HG03159 (cell line): Measurements from ENCODE around the gene SPI1.

Source experiments
- ATAC-seq: cut with Tn5 transposase; IDR thresholded peaks from one replicate; pipeline ENCODE4 v1.9.1; 2021; ENCODE audit warnings: mild to moderate bottlenecking, moderate library complexity; ENCODE audit not compliant: unreplicated experiment

The SPI1 gene

GRCh38 chr11:47407746-47408590 is 29.6 kb upstream of the SPI1 start, which contains the start of gene SLC39A13:
SLC39A13 (plus strand) TSS chr11:47408590; CDS start chr11:47410095, 1,505 bp downstream.
- peak; percentile 82 for ATAC-seq

- ATAC-seq, result no peak
These were observed 28.8 kb upstream of the SPI1 start for GRCh38 chr11:47406896-47407745.

GRCh38 chr11:47403571-47403970 is 25.2 kb upstream of the SPI1 start:
- no peak for ATAC-seq

GRCh38 chr11:47403135-47403534 is 24.8 kb upstream of the SPI1 start:
- ATAC-seq, result no peak

- ATAC-seq, result peak; percentile 55
These were observed 22.5 kb upstream of the SPI1 start for GRCh38 chr11:47400768-47401279.

- ATAC-seq, result peak; percentile 43
These were observed 21.8 kb upstream of the SPI1 start for GRCh38 chr11:47399860-47400767.

- ATAC-seq, result no peak
These were observed 20.2 kb upstream of the SPI1 start for GRCh38 chr11:47398551-47398950.

DNA sequence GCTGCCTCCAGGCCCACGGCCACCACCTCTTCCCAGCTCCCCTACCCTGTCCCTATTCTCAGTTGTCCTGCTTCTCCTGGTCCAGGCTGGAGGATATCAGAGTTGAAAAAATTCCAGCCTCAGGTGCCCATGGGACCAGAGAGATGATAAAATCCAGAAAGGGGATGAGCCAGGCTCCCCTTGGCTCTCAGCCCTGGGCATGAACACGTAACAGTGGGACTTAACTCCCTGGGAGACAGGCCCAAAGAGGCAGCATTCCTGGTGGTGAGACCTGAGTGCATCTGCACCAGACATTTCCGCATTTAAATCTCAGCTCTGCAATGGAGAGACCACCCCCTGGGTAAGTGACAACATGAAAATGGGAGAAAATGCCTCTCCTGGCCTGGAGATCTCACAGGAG is 19.7 kb upstream of the SPI1 start:
- no peak for ATAC-seq

DNA sequence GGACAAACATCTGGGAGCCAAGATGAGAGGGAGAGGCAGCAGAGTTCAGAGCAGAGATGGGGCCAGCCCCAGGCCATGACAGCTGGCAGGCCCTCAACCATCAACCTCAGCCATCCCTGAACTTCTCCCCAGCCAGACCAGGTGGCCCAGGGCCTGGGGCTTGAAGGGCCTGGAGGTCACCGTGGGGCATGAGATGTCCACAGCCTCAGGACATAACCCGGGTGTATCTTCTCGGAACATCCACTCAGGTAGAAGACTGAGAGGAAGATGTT is 17.6 kb upstream of the SPI1 start:
- no peak for ATAC-seq

DNA sequence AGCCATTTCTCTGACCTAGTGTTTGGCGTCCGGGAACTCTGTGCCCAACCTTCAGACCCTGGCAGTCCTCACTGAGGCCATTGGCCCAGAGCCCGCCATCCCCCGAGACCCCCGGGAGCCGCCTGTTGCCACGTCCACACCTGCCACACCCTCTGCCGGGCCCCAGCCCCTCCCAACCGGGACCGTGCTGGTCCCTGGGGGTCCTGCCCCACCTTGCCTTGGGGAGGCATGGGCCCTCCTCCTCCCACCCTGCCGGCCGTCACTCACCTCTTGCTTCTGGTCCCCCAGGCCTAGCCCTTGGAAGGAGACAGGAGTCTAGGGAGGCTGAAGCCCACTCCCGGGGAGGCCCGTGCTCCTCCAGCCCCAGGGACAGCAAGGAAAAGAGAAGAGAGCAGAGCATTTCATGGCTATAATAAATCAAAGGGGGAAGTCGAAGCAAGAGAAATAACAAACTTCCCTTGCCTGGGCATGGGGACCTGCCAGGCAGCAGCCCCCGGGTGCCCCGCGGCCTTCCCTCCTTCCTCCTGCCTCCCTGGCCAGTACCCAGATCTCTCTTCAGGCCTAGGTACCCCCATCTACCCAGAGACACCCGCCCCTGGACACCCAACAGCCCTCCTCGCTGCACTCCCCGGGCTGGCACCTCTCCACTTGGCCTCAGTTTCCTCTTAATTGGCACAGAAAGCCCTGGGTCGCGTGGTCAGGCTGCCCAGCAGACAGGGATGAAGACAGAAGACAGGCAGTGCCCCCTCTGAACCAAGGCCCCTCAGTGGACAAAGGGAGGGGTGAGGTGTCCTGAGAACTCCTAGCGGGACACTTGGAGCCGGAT is 17.1 kb upstream of the SPI1 start:
- ATAC-seq, result no peak

- ATAC-seq, result no peak
These were observed 16.2 kb upstream of the SPI1 start for GRCh38 chr11:47394322-47395222.

- no peak for ATAC-seq
These were observed 15.6 kb upstream of the SPI1 start for GRCh38 chr11:47394050-47394321.

DNA sequence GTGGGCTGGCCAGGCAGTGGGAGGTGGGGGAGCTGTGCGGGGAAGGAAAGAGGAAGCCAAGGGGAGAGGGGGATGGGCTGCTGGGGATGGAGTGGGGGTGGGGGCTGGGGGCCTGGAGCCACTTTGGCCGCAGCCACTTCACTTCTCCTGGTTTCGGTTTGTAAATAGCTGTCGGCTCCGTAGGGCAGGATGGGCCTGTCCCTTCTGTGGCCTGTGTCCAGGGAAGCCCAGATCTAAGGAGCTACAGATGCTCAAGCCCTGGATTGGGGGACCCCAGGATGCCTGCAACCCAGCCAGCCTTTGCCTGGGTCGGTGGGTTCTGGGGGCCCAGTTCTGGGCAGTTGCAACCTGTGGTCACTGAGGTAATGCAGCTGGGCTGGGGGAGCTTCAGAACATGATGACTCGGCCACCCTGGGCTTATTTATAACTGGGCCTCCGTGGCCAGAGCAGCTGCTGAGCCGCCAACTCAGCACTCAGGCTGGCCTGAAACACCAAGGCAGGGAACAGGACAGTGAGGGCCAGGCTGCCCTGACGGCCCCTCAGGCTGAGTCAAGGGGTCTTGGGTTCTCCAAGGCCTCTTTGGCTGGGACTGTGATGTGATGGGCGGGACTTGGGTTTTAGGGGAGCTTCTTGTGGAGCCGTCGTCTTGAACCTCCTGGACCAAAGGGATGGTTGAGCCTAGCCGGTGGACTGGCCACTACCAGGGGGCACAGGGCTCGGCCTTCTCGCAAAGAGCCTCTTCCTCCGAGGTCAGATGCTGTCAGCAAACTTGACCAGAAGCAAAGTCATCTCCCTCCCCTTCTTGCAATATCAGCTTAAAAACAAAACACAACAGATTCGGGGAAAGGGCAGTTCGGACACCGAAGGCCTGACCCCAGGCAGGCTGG is 15.1 kb upstream of the SPI1 start:
- no peak for ATAC-seq

- ATAC-seq, result no peak
These were observed 14.3 kb upstream of the SPI1 start for GRCh38 chr11:47392546-47393162.

DNA sequence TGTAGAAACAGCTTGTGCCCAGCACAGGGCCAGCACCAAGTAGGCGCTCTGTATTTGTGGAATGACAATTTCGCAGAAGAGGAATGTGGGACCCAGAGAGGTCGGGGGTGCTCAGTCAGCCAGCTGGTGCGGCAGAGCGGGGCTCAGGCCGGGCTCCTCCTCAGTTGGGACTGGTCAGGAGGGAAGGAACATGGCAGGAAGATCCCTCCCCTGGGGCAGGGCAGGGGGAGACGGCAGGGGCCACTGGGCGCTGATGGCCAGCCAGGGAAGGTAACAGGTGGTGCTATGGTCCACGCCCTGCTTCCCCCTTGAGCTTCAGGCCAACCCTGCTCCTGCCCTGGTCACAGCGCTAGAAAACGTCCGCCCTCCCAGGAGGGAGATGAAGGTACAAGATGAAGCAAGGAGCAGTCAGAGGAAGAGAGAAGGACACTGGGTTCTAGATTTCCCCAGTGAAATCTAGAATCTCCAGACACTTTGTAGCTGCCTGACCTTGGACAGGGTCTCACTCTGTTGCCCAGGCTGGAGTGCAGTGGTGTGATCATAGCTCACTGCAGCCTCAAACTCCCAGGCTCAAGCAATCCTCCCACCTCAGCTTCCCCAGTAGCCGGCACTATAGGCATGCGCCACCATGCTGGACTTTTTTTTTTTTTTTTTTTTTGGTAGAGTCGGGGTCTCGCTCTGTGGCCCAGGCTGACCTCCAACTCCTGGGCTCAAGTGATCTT is 13.5 kb upstream of the SPI1 start:
- ATAC-seq, result no peak

DNA sequence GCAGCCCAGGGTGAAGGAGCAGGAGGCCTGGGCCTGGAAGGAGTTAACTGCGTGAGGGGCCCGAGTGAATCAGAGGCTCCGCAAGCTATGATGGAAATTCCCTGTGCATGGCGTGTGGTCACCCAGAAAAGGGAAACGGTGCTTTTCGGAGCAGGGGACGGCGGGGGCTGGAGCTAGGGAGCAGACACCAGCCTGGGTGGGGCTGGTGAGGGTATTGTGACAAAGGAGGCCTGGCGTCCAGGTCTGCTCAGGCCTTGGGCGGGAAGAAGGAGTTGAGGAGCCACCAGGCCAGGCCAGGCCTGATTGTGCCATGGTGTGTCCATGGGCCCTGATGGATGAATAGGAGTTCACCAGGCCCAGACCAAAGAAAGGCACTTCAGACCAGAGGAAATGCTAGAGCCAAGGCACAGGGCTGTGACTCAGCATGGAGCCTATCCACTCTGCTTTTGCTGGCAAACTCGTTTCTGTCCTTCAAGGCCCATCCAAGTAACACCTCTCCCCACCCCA is 12.8 kb upstream of the SPI1 start:
- ATAC-seq, result no peak

GRCh38 chr11:47390422-47390760 is 12.0 kb upstream of the SPI1 start:
- no peak for ATAC-seq
